Measurements from ENCODE around the gene ADRA2B.
A peak's percentile ranks its signal among the peaks of the same experiment; 100 is the strongest.

ADRA2B gene

DNA sequence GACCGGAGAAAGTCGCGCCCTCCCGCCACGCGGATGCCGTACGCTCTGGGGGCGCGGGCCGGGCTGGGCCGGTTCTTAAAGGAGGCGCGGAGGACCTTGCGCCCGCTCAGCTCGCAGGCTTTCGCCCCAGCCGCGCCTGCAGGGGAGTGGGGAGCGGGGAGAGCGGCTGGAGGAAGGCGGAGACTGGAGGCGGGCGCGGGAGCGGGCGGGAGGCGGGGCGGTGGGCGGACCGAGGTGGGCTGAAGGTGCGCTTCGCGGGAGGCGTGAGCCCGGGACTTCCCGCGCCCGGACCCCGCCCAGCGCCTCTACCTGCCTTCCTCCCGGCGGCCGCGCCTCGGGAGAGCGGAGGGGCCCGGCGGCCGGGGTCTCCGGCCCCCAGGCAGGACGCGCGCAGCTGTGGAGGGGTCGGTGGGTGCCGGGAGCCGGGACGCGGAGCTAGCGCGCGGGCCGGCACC is at the start of gene ADRA2B:
Gene ADRA2B, minus strand, starts transcription at position 148 of the 455 bp plus-strand sequence. CDS start 422 bp downstream, outside the sequence.
- H2AFZ ChIP-seq (ENCODE audit: low read depth): peak within 1 kb of the TSS; percentile 79
- no peak within 1 kb of the TSS for H3K4me3 ChIP-seq (IDR thresholded peaks at IDR 0.05; ENCODE audit: insufficient read depth, low read depth, low read length)
- H4K20me1 ChIP-seq (ENCODE audit: insufficient read depth): no peaks in the 10 kb centered on the region
- peak within 1 kb of the TSS; percentile 22; the same call in 1 of the 2 replicates for H3K9ac ChIP-seq
- TF ChIP-seq, protein P1, sequence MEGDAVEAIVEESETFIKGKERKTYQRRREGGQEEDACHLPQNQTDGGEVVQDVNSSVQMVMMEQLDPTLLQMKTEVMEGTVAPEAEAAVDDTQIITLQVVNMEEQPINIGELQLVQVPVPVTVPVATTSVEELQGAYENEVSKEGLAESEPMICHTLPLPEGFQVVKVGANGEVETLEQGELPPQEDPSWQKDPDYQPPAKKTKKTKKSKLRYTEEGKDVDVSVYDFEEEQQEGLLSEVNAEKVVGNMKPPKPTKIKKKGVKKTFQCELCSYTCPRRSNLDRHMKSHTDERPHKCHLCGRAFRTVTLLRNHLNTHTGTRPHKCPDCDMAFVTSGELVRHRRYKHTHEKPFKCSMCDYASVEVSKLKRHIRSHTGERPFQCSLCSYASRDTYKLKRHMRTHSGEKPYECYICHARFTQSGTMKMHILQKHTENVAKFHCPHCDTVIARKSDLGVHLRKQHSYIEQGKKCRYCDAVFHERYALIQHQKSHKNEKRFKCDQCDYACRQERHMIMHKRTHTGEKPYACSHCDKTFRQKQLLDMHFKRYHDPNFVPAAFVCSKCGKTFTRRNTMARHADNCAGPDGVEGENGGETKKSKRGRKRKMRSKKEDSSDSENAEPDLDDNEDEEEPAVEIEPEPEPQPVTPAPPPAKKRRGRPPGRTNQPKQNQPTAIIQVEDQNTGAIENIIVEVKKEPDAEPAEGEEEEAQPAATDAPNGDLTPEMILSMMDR (conservative IDR thresholded peaks at IDR 0.05; ENCODE audit: low read depth, low read length): no peak
- H3K27ac ChIP-seq: no peak within 1 kb of the TSS
- no peaks in the 10 kb centered on the region for H3K79me2 ChIP-seq (ENCODE audit: insufficient read depth, low read depth)
- H3K4me1 ChIP-seq (ENCODE audit: low read depth, poor library complexity, severe bottlenecking): peaks cover 4% of the 10 kb centered on the region
- peak within 1 kb of the TSS; percentile 71 for H3K4me2 ChIP-seq
- no peaks in the 10 kb centered on the region for H3K36me3 ChIP-seq (ENCODE audit: insufficient read depth)
- H3K27me3 ChIP-seq (ENCODE audit: insufficient read depth, low read depth): peaks cover 10% of the 10 kb centered on the region; the same call in 1 of the 2 replicates

DNA sequence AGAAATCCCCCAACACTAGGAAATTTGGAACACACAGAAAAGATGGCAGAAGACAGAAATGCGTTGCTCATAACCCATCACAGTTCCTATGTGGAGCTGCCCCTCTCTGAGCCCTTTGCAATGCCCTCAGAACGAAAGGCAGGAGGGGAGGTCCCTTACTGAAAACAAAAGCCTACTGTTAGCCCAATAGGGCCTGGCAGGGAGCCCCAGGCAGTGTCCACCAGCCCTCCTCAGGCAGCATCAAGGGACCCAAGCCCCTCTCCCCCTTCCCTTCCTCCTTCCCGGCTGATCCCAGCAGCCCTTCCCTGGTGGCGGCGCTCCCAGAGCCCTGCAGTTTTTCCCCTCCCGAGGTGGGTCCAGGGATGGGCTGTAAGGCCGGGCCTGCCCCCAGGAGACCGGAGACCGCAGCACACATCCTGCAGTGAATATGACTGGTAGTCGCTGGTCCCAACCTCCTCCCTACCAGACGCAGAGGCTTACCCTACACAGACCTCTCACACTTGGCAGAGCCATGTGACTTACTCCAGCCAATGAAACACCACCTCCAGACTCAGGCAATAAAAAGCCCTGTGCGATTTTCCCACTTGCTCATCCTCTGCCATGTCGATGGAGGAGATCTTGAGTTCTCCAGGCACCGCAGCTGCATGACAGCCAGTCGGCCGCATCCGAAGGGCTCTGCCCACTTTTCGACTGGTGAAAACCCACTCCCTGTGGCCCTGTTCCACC is 48.3 kb upstream of the ADRA2B start:
- Histone ChIP-seq H3K4me3 (IDR thresholded peaks at IDR 0.05; ENCODE audit: insufficient read depth, low read depth, low read length) (no peak overlapping the region), H3K27ac (no peak overlapping the region), H3K79me2 (ENCODE audit: insufficient read depth, low read depth) (no peaks in the 10 kb centered on the region), H3K36me3 (ENCODE audit: insufficient read depth) (no peaks in the 10 kb centered on the region), H3K9ac (no peak overlapping the region), H2AFZ (ENCODE audit: low read depth) (no peak overlapping the region), H3K4me1 (ENCODE audit: low read depth, poor library complexity, severe bottlenecking) (no peaks in the 10 kb centered on the region), H3K27me3 (ENCODE audit: insufficient read depth, low read depth) (no peaks in the 10 kb centered on the region), H4K20me1 (ENCODE audit: insufficient read depth) (no peaks in the 10 kb centered on the region), H3K4me2 (no peak overlapping the region)
- TF ChIP-seq, protein P1 (conservative IDR thresholded peaks at IDR 0.05; ENCODE audit: low read depth, low read length): no peak

DNA sequence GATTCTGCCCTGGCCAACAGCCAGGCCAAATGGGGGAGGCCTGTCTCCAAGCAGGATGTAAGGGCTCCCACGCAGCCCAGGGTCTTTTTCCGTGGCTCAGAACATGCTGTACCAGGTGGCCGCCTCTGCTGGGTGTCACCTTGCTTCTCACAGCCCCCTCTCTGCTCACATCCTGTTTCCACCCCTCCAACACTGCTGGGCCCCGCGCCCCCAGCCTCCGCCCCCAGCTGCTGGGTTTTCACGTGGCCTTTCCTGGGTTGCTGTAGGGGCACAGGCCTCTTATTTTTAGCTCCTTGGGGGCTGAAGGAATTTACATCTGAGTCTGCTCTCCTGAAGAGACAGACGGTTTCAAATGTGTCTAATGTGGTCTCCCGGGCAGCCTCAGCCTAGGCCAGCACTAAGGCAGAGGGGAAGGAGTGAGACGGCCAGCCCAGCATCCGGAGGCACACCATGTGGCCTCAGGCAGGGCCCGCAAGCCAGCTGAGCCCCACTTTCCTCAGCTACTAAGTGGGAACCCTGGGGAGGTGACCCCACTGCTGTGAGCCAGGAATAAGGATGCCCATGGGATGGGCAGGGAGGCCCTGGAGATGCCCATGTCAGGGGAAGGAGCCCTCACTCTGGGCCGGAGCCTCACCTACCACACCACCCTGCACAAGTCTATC is 47.5 kb upstream of the ADRA2B start:
- Histone ChIP-seq H3K79me2 (ENCODE audit: insufficient read depth, low read depth) (no peaks in the 10 kb centered on the region), H3K4me3 (IDR thresholded peaks at IDR 0.05; ENCODE audit: insufficient read depth, low read depth, low read length) (no peak overlapping the region), H3K9ac (no peak overlapping the region), H4K20me1 (ENCODE audit: insufficient read depth) (no peaks in the 10 kb centered on the region), H2AFZ (ENCODE audit: low read depth) (no peak overlapping the region), H3K4me1 (ENCODE audit: low read depth, poor library complexity, severe bottlenecking) (no peaks in the 10 kb centered on the region), H3K27me3 (ENCODE audit: insufficient read depth, low read depth) (no peaks in the 10 kb centered on the region), H3K27ac (no peak overlapping the region), H3K4me2 (no peak overlapping the region), H3K36me3 (ENCODE audit: insufficient read depth) (no peaks in the 10 kb centered on the region)
- TF ChIP-seq, protein P1 (conservative IDR thresholded peaks at IDR 0.05; ENCODE audit: low read depth, low read length): no peak

DNA sequence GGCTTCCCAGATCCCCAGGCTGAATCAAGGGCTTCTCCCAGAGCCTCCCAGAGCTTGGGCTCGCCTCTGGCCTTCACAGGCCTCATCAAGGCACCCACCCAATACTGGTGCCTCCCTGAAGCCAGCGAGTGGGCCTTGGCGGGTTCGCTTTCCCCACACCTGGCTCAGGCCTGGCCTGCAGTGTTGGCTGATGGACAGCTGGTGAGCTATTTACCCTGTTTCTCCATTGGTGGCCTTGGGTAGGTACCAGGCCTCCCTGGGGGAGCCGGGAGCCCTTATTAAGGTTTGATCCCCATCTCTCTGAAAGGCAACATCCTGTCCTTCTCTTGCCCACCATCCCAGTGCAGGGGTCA is 47.0 kb upstream of the ADRA2B start:
- no peak overlapping the region for H2AFZ ChIP-seq (ENCODE audit: low read depth)
- no peak overlapping the region for H3K9ac ChIP-seq
- TF ChIP-seq, protein P1 (conservative IDR thresholded peaks at IDR 0.05; ENCODE audit: low read depth, low read length): no peak
- H3K27me3 ChIP-seq (ENCODE audit: insufficient read depth, low read depth): no peaks in the 10 kb centered on the region
- no peaks in the 10 kb centered on the region for H3K79me2 ChIP-seq (ENCODE audit: insufficient read depth, low read depth)
- no peaks in the 10 kb centered on the region for H3K36me3 ChIP-seq (ENCODE audit: insufficient read depth)
- no peak overlapping the region for H3K4me2 ChIP-seq
- no peaks in the 10 kb centered on the region for H4K20me1 ChIP-seq (ENCODE audit: insufficient read depth)
- no peak overlapping the region for H3K27ac ChIP-seq
- no peak overlapping the region for H3K4me3 ChIP-seq (IDR thresholded peaks at IDR 0.05; ENCODE audit: insufficient read depth, low read depth, low read length)
- no peaks in the 10 kb centered on the region for H3K4me1 ChIP-seq (ENCODE audit: low read depth, poor library complexity, severe bottlenecking)
